Activated naive CD4-positive, alpha-beta T cell treated with anti-CD3 and anti-CD28 coated beads, Interleukin-2, amount 10 ng/mL, durations not matched to agents 7 days and 5 days (primary cell): ENCODE data around the gene SERINC3.

ENCODE experiments used
- CTCF ChIA-PET: fragments of 350-600 bp; sonication (Branson Sonifier 250); formaldehyde crosslinking; loops from one replicate; lab custom pipeline; 2021; ENCODE audit warnings: antibody characterized with exemption; lab: Charles Lee
- DNase-seq: peaks from one replicate; pipeline ENCODE4 v3.0.0-alpha.2; 2020
- H3K27ac Mint-ChIP-seq: one replicate; pipeline ENCODE4 v1.8.0; 2021; ENCODE audit warnings: mild to moderate bottlenecking, moderate library complexity, mixed read lengths
- H3K27me3 Mint-ChIP-seq: one replicate; pipeline ENCODE4 v1.8.0; 2021; ENCODE audit warnings: mild to moderate bottlenecking, mixed read lengths
- H3K36me3 Mint-ChIP-seq: one replicate; pipeline ENCODE4 v1.8.0; 2021; ENCODE audit warnings: mixed read lengths
- H3K4me1 Mint-ChIP-seq: one replicate; pipeline ENCODE4 v1.8.0; 2021; ENCODE audit warnings: mixed read lengths
- H3K4me3 Mint-ChIP-seq: one replicate; pipeline ENCODE4 v1.8.0; 2021; ENCODE audit warnings: mild to moderate bottlenecking, moderate library complexity, mixed read lengths
- H3K9me3 Mint-ChIP-seq: one replicate; pipeline ENCODE4 v1.8.0; 2021; ENCODE audit warnings: mixed read lengths

The SERINC3 gene

GRCh38 chr20:44522841-44523240, 971 bp upstream of the SERINC3 start:
- DNase-seq = no peak
- CTCF ChIA-PET = interaction anchor here (1.0 to 2.5 kb wide), 4 partner anchors 12 to 87 kb away, joined by 3 to 8 read pairs (median 4); no protein-coding TSS in a partner anchor
- H3K9me3 Mint-ChIP-seq = no peaks in the 10 kb centered on the region
- peaks cover 19% of the 10 kb centered on the region for H3K36me3 Mint-ChIP-seq
- peak overlapping the region; percentile 37 for H3K4me3 Mint-ChIP-seq
- peaks cover 14% of the 10 kb centered on the region for H3K27me3 Mint-ChIP-seq
- no peak overlapping the region for H3K27ac Mint-ChIP-seq
- H3K4me1 Mint-ChIP-seq = peaks cover 44% of the 10 kb centered on the region

GRCh38 chr20:44520881-44521280, 989 bp downstream of the SERINC3 start:
- Mint-ChIP-seq H3K27ac (peak overlapping the region; percentile 95), H3K4me1 (peaks cover 52% of the 10 kb centered on the region), H3K27me3 (peaks cover 7% of the 10 kb centered on the region), H3K9me3 (no peaks in the 10 kb centered on the region), H3K36me3 (peaks cover 26% of the 10 kb centered on the region), H3K4me3 (peak overlapping the region; percentile 72)
- CTCF ChIA-PET = interaction anchor here (1.3 to 2.5 kb wide), 3 partner anchors 10 to 89 kb away, joined by 3 to 8 read pairs (median 5); no protein-coding TSS in a partner anchor
- no peak for DNase-seq

GRCh38 chr20:44518248-44518647, 3.6 kb downstream of the SERINC3 start:
- H3K36me3 Mint-ChIP-seq = peaks cover 37% of the 10 kb centered on the region
- no peak for DNase-seq
- H3K9me3 Mint-ChIP-seq = no peaks in the 10 kb centered on the region
- CTCF ChIA-PET = no interaction called here
- no peak overlapping the region for H3K4me3 Mint-ChIP-seq
- H3K27ac Mint-ChIP-seq = no peak overlapping the region
- H3K27me3 Mint-ChIP-seq = no peaks in the 10 kb centered on the region
- H3K4me1 Mint-ChIP-seq = peaks cover 67% of the 10 kb centered on the region

GRCh38 chr20:44517454-44517853, 4.4 kb downstream of the SERINC3 start:
- Mint-ChIP-seq H3K27ac (no peak overlapping the region), H3K4me1 (peaks cover 60% of the 10 kb centered on the region), H3K4me3 (no peak overlapping the region), H3K27me3 (no peaks in the 10 kb centered on the region), H3K36me3 (peaks cover 41% of the 10 kb centered on the region), H3K9me3 (no peaks in the 10 kb centered on the region)
- CTCF ChIA-PET = no interaction called here
- no peak for DNase-seq

- Mint-ChIP-seq H3K27me3 (no peaks in the 10 kb centered on the region), H3K9me3 (no peaks in the 10 kb centered on the region), H3K4me3 (no peak overlapping the region), H3K4me1 (peaks cover 53% of the 10 kb centered on the region), H3K36me3 (peaks cover 46% of the 10 kb centered on the region), H3K27ac (peak overlapping the region; percentile 24)
- no peak for DNase-seq
- CTCF ChIA-PET = no interaction called here
These were observed 5.4 kb downstream of the SERINC3 start for GRCh38 chr20:44516491-44516890.

GRCh38 chr20:44513871-44514270, 8.0 kb downstream of the SERINC3 start:
- Mint-ChIP-seq H3K4me3 (no peak overlapping the region), H3K9me3 (no peaks in the 10 kb centered on the region), H3K27me3 (no peaks in the 10 kb centered on the region), H3K4me1 (peaks cover 30% of the 10 kb centered on the region), H3K36me3 (peaks cover 43% of the 10 kb centered on the region), H3K27ac (no peak overlapping the region)
- no peak for DNase-seq
- CTCF ChIA-PET = interaction anchor here (1.5 kb wide), 1 partner anchor 10 kb away, joined by 4 read pairs; no protein-coding TSS in a partner anchor

- Mint-ChIP-seq H3K27me3 (no peaks in the 10 kb centered on the region), H3K4me1 (peaks cover 11% of the 10 kb centered on the region), H3K4me3 (no peak overlapping the region), H3K36me3 (peaks cover 41% of the 10 kb centered on the region), H3K9me3 (no peaks in the 10 kb centered on the region), H3K27ac (no peak overlapping the region)
- CTCF ChIA-PET = interaction anchor here (1.8 kb wide), 1 partner anchor 12 kb away, joined by 5 read pairs; the partner anchor contains the start of gene SERINC3
- DNase-seq = no peak
These were observed 12.1 kb downstream of the SERINC3 start for GRCh38 chr20:44509762-44510161.

GRCh38 chr20:44504402-44505307, 17.2 kb downstream of the SERINC3 start:
- Mint-ChIP-seq H3K27me3 (no peaks in the 10 kb centered on the region), H3K9me3 (no peaks in the 10 kb centered on the region), H3K36me3 (peaks cover 47% of the 10 kb centered on the region), H3K4me1 (no peaks in the 10 kb centered on the region), H3K4me3 (no peak overlapping the region), H3K27ac (no peak overlapping the region)
- CTCF ChIA-PET = interaction anchor here (1.1 to 1.2 kb wide), 3 partner anchors 10 to 592 kb away, joined by 3 to 4 read pairs (median 4); no protein-coding TSS in a partner anchor
- DNase-seq = no peak

GRCh38 chr20:44502968-44503367, 18.9 kb downstream of the SERINC3 start:
- CTCF ChIA-PET = no interaction called here
- Mint-ChIP-seq H3K4me1 (no peaks in the 10 kb centered on the region), H3K9me3 (no peaks in the 10 kb centered on the region), H3K36me3 (peaks cover 48% of the 10 kb centered on the region), H3K4me3 (no peak overlapping the region), H3K27ac (no peak overlapping the region), H3K27me3 (no peaks in the 10 kb centered on the region)
- DNase-seq = no peak

GRCh38 chr20:44501448-44501847, 20.4 kb downstream of the SERINC3 start:
- CTCF ChIA-PET = interaction anchor here (1.1 kb wide), 1 partner anchor 14 kb away, joined by 3 read pairs; no protein-coding TSS in a partner anchor
- Mint-ChIP-seq H3K27me3 (no peaks in the 10 kb centered on the region), H3K9me3 (no peaks in the 10 kb centered on the region), H3K4me1 (no peaks in the 10 kb centered on the region), H3K36me3 (peaks cover 55% of the 10 kb centered on the region), H3K27ac (no peak overlapping the region), H3K4me3 (no peak overlapping the region)
- DNase-seq = no peak

- Mint-ChIP-seq H3K9me3 (no peaks in the 10 kb centered on the region), H3K36me3 (peaks cover 67% of the 10 kb centered on the region), H3K4me3 (no peak overlapping the region), H3K27ac (no peak overlapping the region), H3K4me1 (no peaks in the 10 kb centered on the region), H3K27me3 (no peaks in the 10 kb centered on the region)
- CTCF ChIA-PET = no interaction called here
- no peak for DNase-seq
These were observed 21.6 kb downstream of the SERINC3 start for GRCh38 chr20:44500221-44500620.

GRCh38 chr20:44497761-44498160, 24.1 kb downstream of the SERINC3 start:
- no peak overlapping the region for H3K27ac Mint-ChIP-seq
- no peak for DNase-seq
- CTCF ChIA-PET = no interaction called here
- no peaks in the 10 kb centered on the region for H3K9me3 Mint-ChIP-seq
- H3K36me3 Mint-ChIP-seq = peaks cover 65% of the 10 kb centered on the region
- H3K4me3 Mint-ChIP-seq = no peak overlapping the region
- H3K27me3 Mint-ChIP-seq = no peaks in the 10 kb centered on the region
- no peaks in the 10 kb centered on the region for H3K4me1 Mint-ChIP-seq

- Mint-ChIP-seq H3K27ac (no peak overlapping the region), H3K36me3 (peaks cover 70% of the 10 kb centered on the region), H3K4me3 (no peak overlapping the region), H3K9me3 (no peaks in the 10 kb centered on the region), H3K27me3 (no peaks in the 10 kb centered on the region), H3K4me1 (no peaks in the 10 kb centered on the region)
- CTCF ChIA-PET = no interaction called here
- DNase-seq = no peak
These were observed 24.9 kb downstream of the SERINC3 start for GRCh38 chr20:44496976-44497375.

GRCh38 chr20:44495802-44496481, 25.9 kb downstream of the SERINC3 start:
- CTCF ChIA-PET = no interaction called here
- no peak overlapping the region for H3K4me3 Mint-ChIP-seq
- no peak overlapping the region for H3K27ac Mint-ChIP-seq
- DNase-seq = no peak
- H3K27me3 Mint-ChIP-seq = no peaks in the 10 kb centered on the region
- peaks cover 68% of the 10 kb centered on the region for H3K36me3 Mint-ChIP-seq
- H3K9me3 Mint-ChIP-seq = no peaks in the 10 kb centered on the region
- H3K4me1 Mint-ChIP-seq = no peaks in the 10 kb centered on the region
